Measurements from ENCODE around the gene EFCC1. TPM values are rescaled to one million over a fixed set of nuclear protein-coding genes. Genes with fewer than 3 reads are reported as not detected.

EFCC1 gene
- total and polyA plus RNA-seq, 2 experiments from 2014 or later = 0.07 TPM; not detected in 1

- no peaks in the 10 kb centered on the region for H3K9me3 ChIP-seq (ENCODE audit: low read depth)
- H3K27me3 ChIP-seq = peaks cover 44% of the 10 kb centered on the region
- no peak overlapping the region for H3K27ac ChIP-seq
- no peaks in the 10 kb centered on the region for H3K4me1 ChIP-seq (ENCODE audit: low read depth)
- H3K4me3 ChIP-seq = no peak overlapping the region
- H3K36me3 ChIP-seq = no peaks in the 10 kb centered on the region
- DNase-seq (ENCODE audit: low read depth in 1 of 2, low spot score in 1 of 2) = no peak
- no peak for TF ChIP-seq CTCF (IDR thresholded peaks at IDR 0.05; ENCODE audit: low read depth, low read length)
These were observed 9.3 kb downstream of the EFCC1 start for GRCh38 chr3:129010310-129010956.

GRCh38 chr3:129013491-129013891 is 12.4 kb downstream of the EFCC1 start:
- H3K27ac ChIP-seq = no peak overlapping the region
- peaks cover 8% of the 10 kb centered on the region for H3K4me1 ChIP-seq (ENCODE audit: low read depth)
- H3K27me3 ChIP-seq = peaks cover 14% of the 10 kb centered on the region
- TF ChIP-seq CTCF (IDR thresholded peaks at IDR 0.05; ENCODE audit: low read depth, low read length) = no peak
- no peaks in the 10 kb centered on the region for H3K9me3 ChIP-seq (ENCODE audit: low read depth)
- H3K4me3 ChIP-seq = no peak overlapping the region
- no peak for DNase-seq (ENCODE audit: low read depth in 1 of 2, low spot score in 1 of 2)
- no peaks in the 10 kb centered on the region for H3K36me3 ChIP-seq

- no peak for DNase-seq (ENCODE audit: low read depth in 1 of 2, low spot score in 1 of 2)
- no peaks in the 10 kb centered on the region for H3K9me3 ChIP-seq (ENCODE audit: low read depth)
- TF ChIP-seq CTCF (IDR thresholded peaks at IDR 0.05; ENCODE audit: low read depth, low read length) = no peak
- peaks cover 7% of the 10 kb centered on the region for H3K27me3 ChIP-seq
- H3K27ac ChIP-seq = no peak overlapping the region
- peaks cover 8% of the 10 kb centered on the region for H3K4me1 ChIP-seq (ENCODE audit: low read depth)
- H3K4me3 ChIP-seq = no peak overlapping the region
- no peaks in the 10 kb centered on the region for H3K36me3 ChIP-seq
These were observed 13.0 kb downstream of the EFCC1 start for GRCh38 chr3:129014148-129014547.

GRCh38 chr3:129014793-129015345 is 13.8 kb downstream of the EFCC1 start:
- no peak for DNase-seq (ENCODE audit: low read depth in 1 of 2, low spot score in 1 of 2)
- no peaks in the 10 kb centered on the region for H3K27me3 ChIP-seq
- H3K9me3 ChIP-seq (ENCODE audit: low read depth) = no peaks in the 10 kb centered on the region
- H3K36me3 ChIP-seq = no peaks in the 10 kb centered on the region
- H3K4me3 ChIP-seq = no peak overlapping the region
- peaks cover 8% of the 10 kb centered on the region for H3K4me1 ChIP-seq (ENCODE audit: low read depth)
- H3K27ac ChIP-seq = no peak overlapping the region
- TF ChIP-seq CTCF (IDR thresholded peaks at IDR 0.05; ENCODE audit: low read depth, low read length) = no peak

GRCh38 chr3:129015388-129016105 is 14.4 kb downstream of the EFCC1 start:
- no peak overlapping the region for H3K4me3 ChIP-seq
- H3K4me1 ChIP-seq (ENCODE audit: low read depth) = peaks cover 8% of the 10 kb centered on the region
- H3K27me3 ChIP-seq = no peaks in the 10 kb centered on the region
- H3K27ac ChIP-seq = no peak overlapping the region
- no peaks in the 10 kb centered on the region for H3K9me3 ChIP-seq (ENCODE audit: low read depth)
- no peak for TF ChIP-seq CTCF (IDR thresholded peaks at IDR 0.05; ENCODE audit: low read depth, low read length)
- peak in 1 of 2 donors; percentile 36 for DNase-seq (ENCODE audit: low read depth in 1 of 2, low spot score in 1 of 2)
- H3K36me3 ChIP-seq = no peaks in the 10 kb centered on the region

Measured in cardiac muscle cell (in vitro differentiated cells and primary cell).